Fibroblast of lung (primary cell): ENCODE results near the gene ACTN1.

Experiments used
- EZH2 ChIP-seq: IDR thresholded peaks from 2 replicates; pipeline ENCODE4 v1.5.1; 2012; ENCODE audit warnings: low read length, control low read depth, mild to moderate bottlenecking; ENCODE audit errors: missing control alignments
- TF ChIP-seq, protein P1 (sequence below), 2 donors: IDR thresholded peaks in 1 of 2; conservative IDR thresholded peaks in 1 of 2; 1 replicate in 1 of 2; 2 replicates in 1 of 2; pipeline ENCODE4 v1.5.1; 2011 to 2012; ENCODE audit warnings: low read length in 2 of 2, control low read depth in 1 of 2, inconsistent platforms in 1 of 2, low read depth in 1 of 2, mild to moderate bottlenecking in 1 of 2

DNA sequence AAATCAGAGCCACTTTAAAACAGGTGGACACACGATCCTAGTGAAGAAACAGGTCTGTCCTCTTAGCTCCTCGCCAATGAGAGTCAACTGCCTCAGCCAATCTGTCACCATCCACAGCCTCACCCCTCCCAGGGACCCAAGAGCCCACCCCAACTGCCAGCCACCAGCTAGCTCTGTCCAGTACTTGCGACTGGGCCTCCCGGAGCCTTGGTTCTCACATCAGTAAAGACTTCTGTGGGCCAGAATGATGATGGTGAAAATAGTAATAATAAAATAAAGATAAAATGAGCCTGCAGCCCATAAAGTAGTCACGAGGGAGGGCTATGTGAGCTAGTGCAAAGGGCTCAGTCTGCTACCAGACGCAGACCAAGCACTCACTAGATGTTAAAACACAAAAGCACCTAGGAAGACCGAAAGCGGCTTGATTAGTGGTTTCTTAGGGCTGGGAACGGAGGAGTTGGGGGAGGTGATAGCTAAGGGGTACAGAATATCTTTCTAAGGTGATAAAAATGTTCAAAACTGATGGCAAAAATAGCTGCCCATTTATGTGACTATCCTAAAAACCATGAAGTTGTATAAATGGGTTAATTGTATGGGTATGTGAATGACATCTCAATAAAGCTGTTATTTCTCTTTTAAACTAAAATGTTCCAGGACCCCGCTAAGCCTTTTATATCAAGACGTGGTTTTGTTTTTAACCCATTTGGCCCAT is 39.8 kb downstream of the ACTN1 start:
- TF ChIP-seq, protein P1, sequence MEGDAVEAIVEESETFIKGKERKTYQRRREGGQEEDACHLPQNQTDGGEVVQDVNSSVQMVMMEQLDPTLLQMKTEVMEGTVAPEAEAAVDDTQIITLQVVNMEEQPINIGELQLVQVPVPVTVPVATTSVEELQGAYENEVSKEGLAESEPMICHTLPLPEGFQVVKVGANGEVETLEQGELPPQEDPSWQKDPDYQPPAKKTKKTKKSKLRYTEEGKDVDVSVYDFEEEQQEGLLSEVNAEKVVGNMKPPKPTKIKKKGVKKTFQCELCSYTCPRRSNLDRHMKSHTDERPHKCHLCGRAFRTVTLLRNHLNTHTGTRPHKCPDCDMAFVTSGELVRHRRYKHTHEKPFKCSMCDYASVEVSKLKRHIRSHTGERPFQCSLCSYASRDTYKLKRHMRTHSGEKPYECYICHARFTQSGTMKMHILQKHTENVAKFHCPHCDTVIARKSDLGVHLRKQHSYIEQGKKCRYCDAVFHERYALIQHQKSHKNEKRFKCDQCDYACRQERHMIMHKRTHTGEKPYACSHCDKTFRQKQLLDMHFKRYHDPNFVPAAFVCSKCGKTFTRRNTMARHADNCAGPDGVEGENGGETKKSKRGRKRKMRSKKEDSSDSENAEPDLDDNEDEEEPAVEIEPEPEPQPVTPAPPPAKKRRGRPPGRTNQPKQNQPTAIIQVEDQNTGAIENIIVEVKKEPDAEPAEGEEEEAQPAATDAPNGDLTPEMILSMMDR (conservative IDR thresholded peaks at IDR 0.05 in 1 of 2, IDR thresholded peaks at IDR 0.05 in 1 of 2; ENCODE audit: low read depth in 1 of 2, low read length in 2 of 2), result no peak
- no peak for TF ChIP-seq EZH2
